Natural killer cell (primary cell): ENCODE measurements around the gene TNNT2. TPM values are rescaled to one million over a fixed set of nuclear protein-coding genes. Genes with fewer than 3 reads are reported as not detected.

Experiments
- ATAC-seq, 3 donors: fragments of 150-1000 bp in 2 of 3; fragments of 200-7000 bp in 1 of 3; cut with Tn5 transposase; 1 replicate in 1 of 3; 2 replicates in 2 of 3; pipeline ENCODE4 v1.10.0; 2021; ENCODE audit warnings: mild to moderate bottlenecking in 2 of 3, moderate library complexity in 2 of 3
- DNase-seq, 2 donors: peaks; one replicate each; pipeline versions ENCODE4 v3.0.0 to v3.0.0-alpha.2; 2013 to 2021; ENCODE audit warnings: mixed read lengths in 1 of 2
- H3K27ac ChIP-seq: one replicate; pipeline ENCODE4 v1.5.1; 2013; ENCODE audit warnings: mild to moderate bottlenecking, low read length
- H3K27me3 ChIP-seq: one replicate; pipeline ENCODE4 v1.6.1; 2013; ENCODE audit warnings: low read length; ENCODE audit not compliant: control insufficient read depth, insufficient read depth
- H3K36me3 ChIP-seq: one replicate; pipeline ENCODE4 v1.6.1; 2013; ENCODE audit warnings: low read length; ENCODE audit not compliant: control insufficient read depth, insufficient read depth
- H3K4me1 ChIP-seq: one replicate; pipeline ENCODE4 v1.6.1; 2013; ENCODE audit warnings: low read length; ENCODE audit not compliant: control insufficient read depth, insufficient read depth
- H3K4me3 ChIP-seq: one replicate; pipeline ENCODE4 v1.5.1; 2013; ENCODE audit warnings: low read length
- H3K9me3 ChIP-seq: one replicate; pipeline ENCODE4 v1.6.1; 2013; ENCODE audit warnings: low read length; ENCODE audit not compliant: control insufficient read depth, insufficient read depth
- H3K27ac Mint-ChIP-seq, 2 donors: one replicate each; pipeline ENCODE4 v1.8.0; 2022; ENCODE audit warnings: mild to moderate bottlenecking in 2 of 2, mixed read lengths in 2 of 2, moderate library complexity in 1 of 2
- H3K27me3 Mint-ChIP-seq, 2 donors: one replicate each; pipeline ENCODE4 v1.8.0; 2022; ENCODE audit warnings: low read depth in 2 of 2, mixed read lengths in 2 of 2
- H3K36me3 Mint-ChIP-seq: one replicate; pipeline ENCODE4 v1.8.0; 2022; ENCODE audit warnings: mixed read lengths
- H3K4me1 Mint-ChIP-seq, 2 donors: one replicate each; pipeline ENCODE4 v1.8.0; 2022; ENCODE audit warnings: mixed read lengths in 2 of 2
- H3K4me3 Mint-ChIP-seq: one replicate; pipeline ENCODE4 v1.8.0; 2022; ENCODE audit warnings: mild to moderate bottlenecking, moderate library complexity, mixed read lengths
- H3K9me3 Mint-ChIP-seq, 2 donors: one replicate each; pipeline ENCODE4 v1.8.0; 2022; ENCODE audit warnings: mixed read lengths in 2 of 2
- WGBS: methylation state at CpG from one replicate; pipeline ENCODE4 v1.1.7; 2013; ENCODE audit warnings: missing lambda C conversion rate; ENCODE audit not compliant: insufficient coverage; 5-methylcytosine and 5-hydroxymethylcytosine counted together
- intact Hi-C: fragments of 100-400 bp; cut with micrococcal nuclease; formaldehyde crosslinking; loops from one replicate; pipeline ENCODE4 v1.14.2; 2022
- total RNA-seq, 4 donors: library from RNA; stranded (reverse); fragments of 120-200 nt in 1 of 4; gene quantifications; one replicate each; pipeline versions ENCODE4 v1.2.3 to v1.2.4, GENCODE V29; 2013 to 2022
- TF ChIP-seq, protein P1 (sequence below): fragments of 200-600 bp; IDR thresholded peaks from one replicate; pipeline ENCODE4 v1.8.0; 2022; ENCODE audit warnings: antibody characterized with exemption

Gene TNNT2
- total RNA-seq, 3 donors from 2014 or later (not counting 1 experiment from before 2014, with no cell fraction given): not detected

DNA sequence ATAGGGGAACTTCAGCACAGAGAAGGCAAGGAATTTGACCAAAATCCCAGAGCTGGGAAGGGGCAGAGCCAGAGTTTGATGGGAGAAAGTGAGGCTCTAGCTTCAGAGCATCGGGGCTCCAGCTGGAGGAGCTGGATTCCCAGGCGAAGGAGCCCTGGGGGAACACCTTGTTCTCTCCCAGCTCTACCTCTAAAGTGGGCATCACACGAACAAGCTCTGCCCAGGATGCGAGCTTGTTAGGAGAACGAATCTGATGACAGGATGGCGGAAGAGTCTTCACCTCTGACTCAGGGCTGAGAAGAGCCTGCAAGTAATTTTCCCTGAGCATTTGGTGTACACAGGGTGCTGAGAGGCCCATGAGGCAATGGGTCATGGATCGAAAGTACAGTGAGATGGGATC lies 22.0 kb downstream of the TNNT2 start:
- Mint-ChIP-seq H3K4me1 (no peaks in the 10 kb centered on the region), H3K4me3 (no peak overlapping the region), H3K27ac (no peak overlapping the region), H3K9me3 (no peaks in the 10 kb centered on the region), H3K27me3 (peaks cover 0 to 17% of the 10 kb centered on the region in 2 donors), H3K36me3 (no peaks in the 10 kb centered on the region)
- Histone ChIP-seq H3K27me3 (no peaks in the 10 kb centered on the region), H3K4me3 (no peak overlapping the region), H3K9me3 (no peaks in the 10 kb centered on the region), H3K27ac (no peak overlapping the region), H3K36me3 (no peaks in the 10 kb centered on the region), H3K4me1 (no peaks in the 10 kb centered on the region)
- TF ChIP-seq, protein P1, sequence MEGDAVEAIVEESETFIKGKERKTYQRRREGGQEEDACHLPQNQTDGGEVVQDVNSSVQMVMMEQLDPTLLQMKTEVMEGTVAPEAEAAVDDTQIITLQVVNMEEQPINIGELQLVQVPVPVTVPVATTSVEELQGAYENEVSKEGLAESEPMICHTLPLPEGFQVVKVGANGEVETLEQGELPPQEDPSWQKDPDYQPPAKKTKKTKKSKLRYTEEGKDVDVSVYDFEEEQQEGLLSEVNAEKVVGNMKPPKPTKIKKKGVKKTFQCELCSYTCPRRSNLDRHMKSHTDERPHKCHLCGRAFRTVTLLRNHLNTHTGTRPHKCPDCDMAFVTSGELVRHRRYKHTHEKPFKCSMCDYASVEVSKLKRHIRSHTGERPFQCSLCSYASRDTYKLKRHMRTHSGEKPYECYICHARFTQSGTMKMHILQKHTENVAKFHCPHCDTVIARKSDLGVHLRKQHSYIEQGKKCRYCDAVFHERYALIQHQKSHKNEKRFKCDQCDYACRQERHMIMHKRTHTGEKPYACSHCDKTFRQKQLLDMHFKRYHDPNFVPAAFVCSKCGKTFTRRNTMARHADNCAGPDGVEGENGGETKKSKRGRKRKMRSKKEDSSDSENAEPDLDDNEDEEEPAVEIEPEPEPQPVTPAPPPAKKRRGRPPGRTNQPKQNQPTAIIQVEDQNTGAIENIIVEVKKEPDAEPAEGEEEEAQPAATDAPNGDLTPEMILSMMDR: no peak
- intact Hi-C loops: no loop called here
- DNase-seq: no peak
- ATAC-seq: no peak
- WGBS: 79% methylated on average over 7 of the region's 7 CpGs

DNA sequence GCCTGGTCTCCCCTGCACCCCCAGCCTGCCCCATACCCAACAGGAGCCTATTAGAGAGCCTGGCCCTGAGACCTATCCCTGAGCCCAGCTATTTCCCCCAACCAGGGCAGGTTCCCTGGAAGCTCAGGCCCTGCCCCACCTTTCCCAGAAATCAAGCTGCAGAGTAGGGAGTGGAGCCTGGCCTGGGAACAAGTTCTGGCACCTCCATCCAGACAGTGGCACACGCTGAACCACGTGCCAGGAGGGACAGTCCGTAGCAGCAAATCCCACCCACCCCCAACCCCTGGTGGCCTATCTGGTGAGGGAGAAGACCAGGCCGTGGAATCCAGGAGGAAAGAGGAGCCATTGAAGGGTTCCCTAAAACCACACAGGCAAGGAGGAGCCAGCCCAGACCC lies 22.6 kb downstream of the TNNT2 start:
- Histone ChIP-seq H3K9me3 (no peaks in the 10 kb centered on the region), H3K4me3 (no peak overlapping the region), H3K27ac (no peak overlapping the region), H3K4me1 (no peaks in the 10 kb centered on the region), H3K27me3 (no peaks in the 10 kb centered on the region), H3K36me3 (no peaks in the 10 kb centered on the region)
- Mint-ChIP-seq H3K27me3 (peaks cover 0 to 19% of the 10 kb centered on the region in 2 donors), H3K4me3 (no peak overlapping the region), H3K4me1 (no peaks in the 10 kb centered on the region), H3K9me3 (no peaks in the 10 kb centered on the region), H3K36me3 (no peaks in the 10 kb centered on the region), H3K27ac (no peak overlapping the region)
- WGBS: 63% methylated on average over 4 of the region's 4 CpGs
- intact Hi-C loops: no loop called here
- no peak for ATAC-seq
- DNase-seq: no peak
- TF ChIP-seq, protein P1: no peak

DNA sequence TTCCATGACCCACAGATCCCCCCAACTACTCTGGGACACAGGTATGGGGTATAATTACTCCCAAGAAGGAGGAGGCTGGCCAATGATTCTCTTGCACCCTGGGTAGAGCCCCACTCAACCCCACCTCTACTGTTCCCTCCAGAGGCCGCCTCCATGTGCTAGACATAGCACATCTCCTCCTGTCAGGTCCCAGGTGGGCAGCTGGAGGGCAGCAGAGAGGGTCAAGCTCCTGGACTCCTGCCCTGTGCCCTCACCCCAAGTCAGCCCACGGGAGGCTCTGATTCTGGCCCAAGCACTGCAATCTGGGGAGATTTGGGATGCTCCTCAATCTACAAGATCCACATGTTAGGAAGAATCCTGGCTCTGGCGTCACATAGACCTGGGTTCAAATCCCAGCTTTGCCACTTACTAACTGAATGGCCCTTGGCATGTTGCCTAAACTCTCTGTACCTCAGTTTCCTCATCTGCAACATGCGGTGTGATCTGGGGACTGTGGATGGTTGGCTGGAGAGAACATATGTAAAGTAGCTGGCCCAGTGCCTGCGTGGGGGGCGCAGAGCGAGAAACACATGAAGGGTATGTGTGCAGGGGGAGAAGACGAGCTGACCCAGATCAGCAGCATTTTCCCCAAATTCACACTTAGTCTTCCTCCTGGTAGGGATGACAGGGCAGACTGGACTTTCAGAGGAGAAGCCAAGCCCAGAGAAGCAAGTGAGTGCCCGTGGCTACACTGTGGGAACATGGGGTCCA lies 23.2 kb downstream of the TNNT2 start:
- WGBS: 80% methylated on average over 8 of the region's 9 CpGs
- DNase-seq: no peak
- TF ChIP-seq, protein P1: no peak
- Histone ChIP-seq H3K9me3 (no peaks in the 10 kb centered on the region), H3K36me3 (no peaks in the 10 kb centered on the region), H3K4me1 (no peaks in the 10 kb centered on the region), H3K27me3 (no peaks in the 10 kb centered on the region), H3K4me3 (no peak overlapping the region), H3K27ac (no peak overlapping the region)
- Mint-ChIP-seq H3K4me1 (no peaks in the 10 kb centered on the region), H3K4me3 (no peak overlapping the region), H3K9me3 (no peaks in the 10 kb centered on the region), H3K36me3 (no peaks in the 10 kb centered on the region), H3K27ac (no peak overlapping the region), H3K27me3 (peaks cover 0 to 19% of the 10 kb centered on the region in 2 donors)
- no peak for ATAC-seq
- intact Hi-C loops: no loop called here
